Smooth muscle cell (in vitro differentiated cells): ENCODE measurements around the gene ADAMTS2. TPM values are rescaled to one million over a fixed set of nuclear protein-coding genes. Genes with fewer than 3 reads are reported as not detected.
"Not testable (repeated sequence)": the region's sequence is repeated elsewhere in the genome, so short reads cannot be mapped to it uniquely, and the experiment has no call there.

Source experiments
- DNase-seq: peaks from one replicate; lab custom pipeline; 2025; ENCODE audit not compliant: unreplicated experiment; lab: John Stamatoyannopoulos, UW
- H2AFZ ChIP-seq: fragments of 200-600 bp; sonication (generic); 2 replicates; pipeline ENCODE4 v1.6.0; 2016; ENCODE audit warnings: antibody characterized with exemption, low read depth, mild to moderate bottlenecking
- H3F3A ChIP-seq: fragments of 200-600 bp; sonication (generic); 2 replicates; pipeline ENCODE4 v1.6.0; 2017; ENCODE audit warnings: antibody characterized with exemption, low read depth
- H3K27ac ChIP-seq: fragments of 200-600 bp; sonication (generic); 2 replicates; pipeline ENCODE4 v1.5.1; 2016; ENCODE audit warnings: low read depth, mild to moderate bottlenecking
- H3K27me3 ChIP-seq: fragments of 200-600 bp; sonication (generic); 2 replicates; pipeline ENCODE4 v1.6.1; 2016; ENCODE audit warnings: low read depth, mild to moderate bottlenecking
- H3K36me3 ChIP-seq: fragments of 200-600 bp; sonication (generic); 2 replicates; pipeline ENCODE4 v1.5.1; 2016; ENCODE audit warnings: low read depth
- H3K4me1 ChIP-seq: fragments of 200-600 bp; sonication (generic); 2 replicates; pipeline ENCODE4 v1.5.1; 2016; ENCODE audit warnings: low read depth
- H3K4me2 ChIP-seq: fragments of 200-600 bp; sonication (generic); 2 replicates; pipeline ENCODE4 v1.6.0; 2016; ENCODE audit warnings: mild to moderate bottlenecking
- H3K4me3 ChIP-seq: fragments of 200-600 bp; sonication (generic); 2 replicates; pipeline ENCODE4 v1.5.1; 2016; ENCODE audit warnings: mild to moderate bottlenecking
- H3K79me2 ChIP-seq: fragments of 200-600 bp; sonication (generic); 2 replicates; pipeline ENCODE4 v1.6.0; 2016; ENCODE audit warnings: low read depth, mild to moderate bottlenecking
- H3K9ac ChIP-seq: fragments of 200-600 bp; sonication (generic); 2 replicates; pipeline ENCODE4 v1.6.0; 2016; ENCODE audit warnings: low read depth
- H3K9me3 ChIP-seq: fragments of 200-600 bp; sonication (generic); replicated peaks from 2 replicates; pipeline ENCODE4 v1.5.1; 2016; ENCODE audit warnings: low read depth
- H4K20me1 ChIP-seq: fragments of 200-600 bp; sonication (generic); 2 replicates; pipeline ENCODE4 v1.6.0; 2016; ENCODE audit warnings: low read depth
- WGBS: methylation state at CpG from one replicate; pipeline ENCODE4 v1.1.7; 2016; ENCODE audit warnings: low lambda C conversion rate; 5-methylcytosine and 5-hydroxymethylcytosine counted together
- polyA plus RNA-seq: library from polyadenylated mRNA; unstranded; fragments of >200 nt; fragmentation: Nextera tagmentation; extraction: Ambion mirVana; gene quantifications from 2 replicates; pipeline ENCODE4 v1.2.1, GENCODE V29; 2016
- total RNA-seq: library from RNA; depleted of rRNA; stranded (reverse); fragments of >200 nt; gene quantifications from 2 replicates; pipeline ENCODE4 v1.2.3, GENCODE V29; 2014
- TF ChIP-seq, protein P1 (sequence below): fragments of 200-600 bp; sonication (generic); IDR thresholded peaks from 2 replicates; pipeline ENCODE4 v1.5.1; 2017; ENCODE audit warnings: borderline replicate concordance, mild to moderate bottlenecking, antibody characterized with exemption; ENCODE audit not compliant: insufficient read depth, poor library complexity, severe bottlenecking

ADAMTS2 gene
- total and polyA plus RNA-seq, 2 experiments from 2014 or later: 22.8 to 37.5 TPM

DNA sequence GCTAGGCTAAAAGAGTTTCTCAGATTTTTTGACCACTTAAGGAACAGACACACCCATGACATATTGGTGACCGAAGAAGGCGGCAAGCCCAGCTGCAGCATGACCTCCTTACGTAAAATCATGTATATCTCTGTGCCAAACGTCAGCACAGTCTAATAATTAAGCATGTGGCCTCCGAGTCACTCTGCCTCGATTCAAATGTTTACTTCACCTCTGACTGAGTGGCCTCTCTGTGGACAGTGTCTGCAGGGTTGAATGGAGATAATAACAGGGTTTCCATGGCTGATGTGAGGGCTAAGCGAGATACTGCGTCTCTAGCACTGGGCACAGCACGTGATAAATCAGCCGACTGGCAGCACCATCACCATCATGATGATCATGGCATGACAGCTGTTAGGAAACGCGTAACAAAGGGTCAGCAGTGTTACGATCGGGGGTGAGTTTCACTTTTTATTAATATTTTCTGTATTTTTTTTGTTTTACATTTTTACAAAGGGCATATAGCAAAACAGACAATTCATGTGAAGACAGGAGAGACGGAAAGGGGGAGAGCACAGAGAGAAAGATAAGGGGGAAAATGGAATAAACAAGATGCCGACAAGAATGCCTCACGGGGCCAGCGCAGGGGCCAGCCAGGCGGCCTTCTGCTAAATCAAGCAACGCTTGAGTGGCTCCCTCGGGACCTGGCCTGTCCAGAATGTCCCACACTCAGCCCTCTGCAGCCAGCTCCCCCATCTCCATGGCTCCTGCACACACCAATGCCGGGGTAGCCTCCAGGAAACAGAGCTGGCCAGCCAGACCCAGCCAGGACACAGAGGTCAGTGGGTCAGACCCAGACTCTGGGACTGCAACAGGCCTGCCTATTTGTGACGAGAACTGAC, 60.3 kb downstream of the ADAMTS2 start:
- no peaks in the 10 kb centered on the region for H3K9me3 ChIP-seq
- peaks cover 12% of the 10 kb centered on the region for H3K4me1 ChIP-seq
- H3K36me3 ChIP-seq: no peaks in the 10 kb centered on the region
- H3K27me3 ChIP-seq: no peaks in the 10 kb centered on the region
- no peak overlapping the region for H3K9ac ChIP-seq
- no peak for DNase-seq
- TF ChIP-seq, protein P1, sequence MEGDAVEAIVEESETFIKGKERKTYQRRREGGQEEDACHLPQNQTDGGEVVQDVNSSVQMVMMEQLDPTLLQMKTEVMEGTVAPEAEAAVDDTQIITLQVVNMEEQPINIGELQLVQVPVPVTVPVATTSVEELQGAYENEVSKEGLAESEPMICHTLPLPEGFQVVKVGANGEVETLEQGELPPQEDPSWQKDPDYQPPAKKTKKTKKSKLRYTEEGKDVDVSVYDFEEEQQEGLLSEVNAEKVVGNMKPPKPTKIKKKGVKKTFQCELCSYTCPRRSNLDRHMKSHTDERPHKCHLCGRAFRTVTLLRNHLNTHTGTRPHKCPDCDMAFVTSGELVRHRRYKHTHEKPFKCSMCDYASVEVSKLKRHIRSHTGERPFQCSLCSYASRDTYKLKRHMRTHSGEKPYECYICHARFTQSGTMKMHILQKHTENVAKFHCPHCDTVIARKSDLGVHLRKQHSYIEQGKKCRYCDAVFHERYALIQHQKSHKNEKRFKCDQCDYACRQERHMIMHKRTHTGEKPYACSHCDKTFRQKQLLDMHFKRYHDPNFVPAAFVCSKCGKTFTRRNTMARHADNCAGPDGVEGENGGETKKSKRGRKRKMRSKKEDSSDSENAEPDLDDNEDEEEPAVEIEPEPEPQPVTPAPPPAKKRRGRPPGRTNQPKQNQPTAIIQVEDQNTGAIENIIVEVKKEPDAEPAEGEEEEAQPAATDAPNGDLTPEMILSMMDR: no peak
- peak overlapping the region; percentile 26 for H3K27ac ChIP-seq
- peak overlapping the region; percentile 68 for H3K4me2 ChIP-seq
- no peaks in the 10 kb centered on the region for H4K20me1 ChIP-seq
- H3K79me2 ChIP-seq: peaks cover 10% of the 10 kb centered on the region
- no peaks in the 10 kb centered on the region for H3F3A ChIP-seq
- H2AFZ ChIP-seq: peak overlapping the region; percentile 75
- no peak overlapping the region for H3K4me3 ChIP-seq
- 41% methylated on average over 23 of the region's 23 CpGs for WGBS

DNA sequence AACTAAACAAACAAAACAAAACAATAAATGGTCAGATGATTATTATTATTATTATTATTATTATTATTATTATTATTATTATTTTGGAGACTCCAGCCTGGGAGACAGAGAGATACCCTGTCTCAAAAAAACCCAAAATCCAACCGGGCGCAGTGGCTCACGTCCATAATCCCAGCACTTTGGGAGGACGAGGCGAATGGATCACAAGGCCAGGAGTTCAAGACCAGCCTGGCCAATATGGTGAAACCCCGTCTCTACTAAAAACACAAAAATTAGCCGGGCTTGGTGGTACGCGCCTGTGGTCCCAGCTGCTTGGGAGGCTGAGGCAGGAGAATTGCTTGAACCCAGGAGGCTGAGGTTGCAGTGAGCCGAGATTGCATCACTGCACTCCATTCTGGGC, 61.4 kb downstream of the ADAMTS2 start:
- H3F3A ChIP-seq, H3K36me3 ChIP-seq, H3K9ac ChIP-seq, H4K20me1 ChIP-seq, DNase-seq, H2AFZ ChIP-seq, H3K4me2 ChIP-seq, H3K27ac ChIP-seq, H3K9me3 ChIP-seq, H3K4me3 ChIP-seq, H3K27me3 ChIP-seq: not testable (repeated sequence)
- 98% methylated on average over 10 of the region's 10 CpGs for WGBS
- Histone ChIP-seq H3K4me1 (peaks cover 12% of the 10 kb centered on the region), H3K79me2 (peaks cover 10% of the 10 kb centered on the region)

DNA sequence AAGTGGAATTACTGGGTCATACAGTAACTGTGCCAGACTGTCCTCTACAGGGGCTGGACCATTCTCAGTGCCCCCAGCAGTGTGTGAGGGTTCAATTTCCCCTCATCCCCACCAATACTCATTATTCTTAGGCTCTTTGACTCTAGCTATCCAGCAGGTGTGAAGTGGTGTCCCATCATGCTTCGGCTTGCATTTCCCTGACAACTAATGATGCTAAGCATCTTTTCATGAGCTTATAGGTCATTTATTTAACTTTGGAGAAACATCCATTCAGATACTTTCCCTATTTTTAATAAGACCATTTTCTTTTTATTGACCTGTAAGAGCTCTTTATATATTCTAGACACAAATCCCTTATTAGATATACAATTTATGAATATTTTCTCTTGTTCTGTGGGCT, 63.6 kb downstream of the ADAMTS2 start:
- Histone ChIP-seq H3K36me3 (no peaks in the 10 kb centered on the region), H3K4me3 (no peak overlapping the region), H3K27me3 (no peaks in the 10 kb centered on the region), H3K27ac (no peak overlapping the region), H3K9me3 (no peaks in the 10 kb centered on the region), H3F3A (no peaks in the 10 kb centered on the region), H3K4me2 (no peak overlapping the region), H3K4me1 (peaks cover 12% of the 10 kb centered on the region), H4K20me1 (no peaks in the 10 kb centered on the region), H3K79me2 (peaks cover 10% of the 10 kb centered on the region), H3K9ac (no peak overlapping the region), H2AFZ (no peak overlapping the region)
- TF ChIP-seq, protein P1: no peak
- WGBS: 92% methylated on average over 1 of the region's 1 CpG
- no peak for DNase-seq

DNA sequence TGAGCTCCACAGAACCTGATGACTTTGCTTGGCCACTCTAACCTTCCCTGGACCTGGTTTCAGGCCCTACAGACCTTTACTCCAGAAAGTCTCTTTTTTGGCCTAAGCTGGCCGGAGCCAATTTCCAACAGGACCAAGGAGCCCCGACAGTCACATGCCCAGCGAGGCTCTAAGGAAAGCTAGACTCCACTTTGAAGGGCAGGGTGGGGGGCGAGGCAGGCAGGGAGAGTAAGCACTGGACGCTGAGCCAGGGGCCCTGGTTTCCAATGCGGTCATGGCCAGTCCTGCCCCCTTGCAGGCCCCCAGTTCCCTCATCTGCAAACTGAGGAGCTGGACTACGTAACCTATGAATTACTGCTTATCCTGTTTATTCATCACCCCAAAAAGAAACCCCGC, 65.2 kb downstream of the ADAMTS2 start:
- Histone ChIP-seq H4K20me1 (no peaks in the 10 kb centered on the region), H3K4me3 (no peak overlapping the region), H3K36me3 (no peaks in the 10 kb centered on the region), H3K9ac (no peak overlapping the region), H3K79me2 (peaks cover 10% of the 10 kb centered on the region), H3K27me3 (no peaks in the 10 kb centered on the region), H3F3A (no peaks in the 10 kb centered on the region), H3K9me3 (no peaks in the 10 kb centered on the region), H2AFZ (no peak overlapping the region), H3K4me1 (peaks cover 5% of the 10 kb centered on the region), H3K27ac (no peak overlapping the region), H3K4me2 (no peak overlapping the region)
- 92% methylated on average over 8 of the region's 8 CpGs for WGBS
- no peak for DNase-seq
- TF ChIP-seq, protein P1: no peak
